ENCODE data around the gene NR1H4.
"Not testable (repeated sequence)": the region's sequence is repeated elsewhere in the genome, so short reads cannot be mapped to it uniquely, and the experiment has no call there.

The NR1H4 gene

GRCh38 chr12:100554608-100555077, 81.0 kb downstream of the NR1H4 start:
- no peaks in the 10 kb centered on the region for H3K36me3 ChIP-seq (replicated peaks; ENCODE audit: insufficient read depth, low read length)
- H2AFZ ChIP-seq (ENCODE audit: low read length): no peak overlapping the region
- H3K27me3 ChIP-seq (replicated peaks; ENCODE audit: insufficient read depth, low read length): no peaks in the 10 kb centered on the region
- H4K20me1 ChIP-seq (ENCODE audit: insufficient read depth, low read length): no peaks in the 10 kb centered on the region
- H3F3A ChIP-seq (ENCODE audit: insufficient read depth, low read length): no peaks in the 10 kb centered on the region
- no peaks in the 10 kb centered on the region for H3K9me3 ChIP-seq (replicated peaks; ENCODE audit: insufficient read depth, low read length)
- no peaks in the 10 kb centered on the region for H3K9me2 ChIP-seq (replicated peaks; ENCODE audit: insufficient read depth, low read length)
- H3K27ac ChIP-seq (ENCODE audit: low read length): no peak overlapping the region
- peak; percentile 57 for DNase-seq
- TF ChIP-seq EZH2 (optimal IDR thresholded peaks at IDR 0.05; ENCODE audit: low read depth, low read length) (no peak), EZH2phosphoT487 (IDR thresholded peaks at IDR 0.05; ENCODE audit: low read length) (no peak)
- TF ChIP-seq, protein P1, sequence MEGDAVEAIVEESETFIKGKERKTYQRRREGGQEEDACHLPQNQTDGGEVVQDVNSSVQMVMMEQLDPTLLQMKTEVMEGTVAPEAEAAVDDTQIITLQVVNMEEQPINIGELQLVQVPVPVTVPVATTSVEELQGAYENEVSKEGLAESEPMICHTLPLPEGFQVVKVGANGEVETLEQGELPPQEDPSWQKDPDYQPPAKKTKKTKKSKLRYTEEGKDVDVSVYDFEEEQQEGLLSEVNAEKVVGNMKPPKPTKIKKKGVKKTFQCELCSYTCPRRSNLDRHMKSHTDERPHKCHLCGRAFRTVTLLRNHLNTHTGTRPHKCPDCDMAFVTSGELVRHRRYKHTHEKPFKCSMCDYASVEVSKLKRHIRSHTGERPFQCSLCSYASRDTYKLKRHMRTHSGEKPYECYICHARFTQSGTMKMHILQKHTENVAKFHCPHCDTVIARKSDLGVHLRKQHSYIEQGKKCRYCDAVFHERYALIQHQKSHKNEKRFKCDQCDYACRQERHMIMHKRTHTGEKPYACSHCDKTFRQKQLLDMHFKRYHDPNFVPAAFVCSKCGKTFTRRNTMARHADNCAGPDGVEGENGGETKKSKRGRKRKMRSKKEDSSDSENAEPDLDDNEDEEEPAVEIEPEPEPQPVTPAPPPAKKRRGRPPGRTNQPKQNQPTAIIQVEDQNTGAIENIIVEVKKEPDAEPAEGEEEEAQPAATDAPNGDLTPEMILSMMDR (IDR thresholded peaks at IDR 0.05; ENCODE audit: low read length): peak; percentile 72
- no peak overlapping the region for H3K9ac ChIP-seq (ENCODE audit: low read length)
- H3K4me2 ChIP-seq (ENCODE audit: low read depth, low read length): no peak overlapping the region
- H3K4me3 ChIP-seq (ENCODE audit: low read length): no peak overlapping the region
- no peaks in the 10 kb centered on the region for H3K4me1 ChIP-seq (ENCODE audit: low read length)
- no peaks in the 10 kb centered on the region for H3K79me2 ChIP-seq (ENCODE audit: low read length)

GRCh38 chr12:100555722-100556121, 82.1 kb downstream of the NR1H4 start:
- H3K9ac ChIP-seq (ENCODE audit: low read length): no peak overlapping the region
- no peaks in the 10 kb centered on the region for H4K20me1 ChIP-seq (ENCODE audit: insufficient read depth, low read length)
- H3K27me3 ChIP-seq (replicated peaks; ENCODE audit: insufficient read depth, low read length): no peaks in the 10 kb centered on the region
- no peak overlapping the region for H3K4me2 ChIP-seq (ENCODE audit: low read depth, low read length)
- no peaks in the 10 kb centered on the region for H3K9me3 ChIP-seq (replicated peaks; ENCODE audit: insufficient read depth, low read length)
- no peaks in the 10 kb centered on the region for H3K4me1 ChIP-seq (ENCODE audit: low read length)
- no peaks in the 10 kb centered on the region for H3K79me2 ChIP-seq (ENCODE audit: low read length)
- no peaks in the 10 kb centered on the region for H3F3A ChIP-seq (ENCODE audit: insufficient read depth, low read length)
- DNase-seq: no peak
- H3K9me2 ChIP-seq (replicated peaks; ENCODE audit: insufficient read depth, low read length): no peaks in the 10 kb centered on the region
- H2AFZ ChIP-seq (ENCODE audit: low read length): no peak overlapping the region
- TF ChIP-seq EZH2 (optimal IDR thresholded peaks at IDR 0.05; ENCODE audit: low read depth, low read length) (no peak), EZH2phosphoT487 (IDR thresholded peaks at IDR 0.05; ENCODE audit: low read length) (no peak)
- TF ChIP-seq, protein P1 (IDR thresholded peaks at IDR 0.05; ENCODE audit: low read length): no peak
- H3K27ac ChIP-seq (ENCODE audit: low read length): no peak overlapping the region
- no peaks in the 10 kb centered on the region for H3K36me3 ChIP-seq (replicated peaks; ENCODE audit: insufficient read depth, low read length)
- no peak overlapping the region for H3K4me3 ChIP-seq (ENCODE audit: low read length)

- Histone ChIP-seq H3K9me2 (replicated peaks; ENCODE audit: insufficient read depth, low read length) (no peaks in the 10 kb centered on the region), H3K27ac (ENCODE audit: low read length) (no peak overlapping the region), H3K4me3 (ENCODE audit: low read length) (no peak overlapping the region), H3F3A (ENCODE audit: insufficient read depth, low read length) (no peaks in the 10 kb centered on the region), H3K9me3 (replicated peaks; ENCODE audit: insufficient read depth, low read length) (no peaks in the 10 kb centered on the region), H3K27me3 (replicated peaks; ENCODE audit: insufficient read depth, low read length) (no peaks in the 10 kb centered on the region), H3K4me2 (ENCODE audit: low read depth, low read length) (no peak overlapping the region), H4K20me1 (ENCODE audit: insufficient read depth, low read length) (no peaks in the 10 kb centered on the region), H3K79me2 (ENCODE audit: low read length) (no peaks in the 10 kb centered on the region), H3K9ac (ENCODE audit: low read length) (no peak overlapping the region), H3K4me1 (ENCODE audit: low read length) (no peaks in the 10 kb centered on the region), H3K36me3 (replicated peaks; ENCODE audit: insufficient read depth, low read length) (no peaks in the 10 kb centered on the region), H2AFZ (ENCODE audit: low read length) (no peak overlapping the region)
- DNase-seq: no peak
- TF ChIP-seq, protein P1 (IDR thresholded peaks at IDR 0.05; ENCODE audit: low read length): no peak
- no peak for TF ChIP-seq EZH2 (optimal IDR thresholded peaks at IDR 0.05; ENCODE audit: low read depth, low read length)
- no peak for TF ChIP-seq EZH2phosphoT487 (IDR thresholded peaks at IDR 0.05; ENCODE audit: low read length)
Observed at GRCh38 chr12:100557357-100557756, 83.7 kb downstream of the NR1H4 start.

- H3K27me3 ChIP-seq (replicated peaks; ENCODE audit: insufficient read depth, low read length); DNase-seq; H2AFZ ChIP-seq (ENCODE audit: low read length); H3K4me1 ChIP-seq (ENCODE audit: low read length); H3K36me3 ChIP-seq (replicated peaks; ENCODE audit: insufficient read depth, low read length); H3K9ac ChIP-seq (ENCODE audit: low read length); H3K79me2 ChIP-seq (ENCODE audit: low read length); H3K9me3 ChIP-seq (replicated peaks; ENCODE audit: insufficient read depth, low read length); H3K4me2 ChIP-seq (ENCODE audit: low read depth, low read length); H3K4me3 ChIP-seq (ENCODE audit: low read length); H3K9me2 ChIP-seq (replicated peaks; ENCODE audit: insufficient read depth, low read length); H3K27ac ChIP-seq (ENCODE audit: low read length); H4K20me1 ChIP-seq (ENCODE audit: insufficient read depth, low read length); H3F3A ChIP-seq (ENCODE audit: insufficient read depth, low read length): not testable (repeated sequence)
Observed at GRCh38 chr12:100559261-100559660, 85.6 kb downstream of the NR1H4 start.
